IPS DF 4.7 (cell line): ENCODE data around the gene STYXL2.

Experiments
- DNase-seq: peaks from one replicate; pipeline ENCODE4 v3.0.0-alpha.2; 2013; ENCODE audit warnings: low spot score; ENCODE audit errors: extremely low read depth

The STYXL2 gene

DNA sequence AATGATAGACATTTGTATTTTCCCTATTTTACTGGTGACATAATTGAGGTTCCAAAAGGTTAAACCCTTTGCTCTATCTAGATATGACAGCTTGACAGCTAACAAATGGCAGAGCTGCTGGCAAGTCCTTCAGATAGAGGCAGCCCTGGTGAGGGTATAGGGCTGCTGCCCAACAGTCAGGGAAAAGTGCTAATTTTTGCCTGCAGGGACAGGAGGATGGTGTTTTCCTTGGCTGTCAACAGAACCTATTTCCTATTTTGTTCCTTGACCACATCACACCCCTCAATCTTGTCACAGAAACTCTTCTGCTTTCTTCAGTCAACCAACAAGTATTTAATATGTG, 16.0 kb upstream of the STYXL2 start:
- no peak for DNase-seq

DNA sequence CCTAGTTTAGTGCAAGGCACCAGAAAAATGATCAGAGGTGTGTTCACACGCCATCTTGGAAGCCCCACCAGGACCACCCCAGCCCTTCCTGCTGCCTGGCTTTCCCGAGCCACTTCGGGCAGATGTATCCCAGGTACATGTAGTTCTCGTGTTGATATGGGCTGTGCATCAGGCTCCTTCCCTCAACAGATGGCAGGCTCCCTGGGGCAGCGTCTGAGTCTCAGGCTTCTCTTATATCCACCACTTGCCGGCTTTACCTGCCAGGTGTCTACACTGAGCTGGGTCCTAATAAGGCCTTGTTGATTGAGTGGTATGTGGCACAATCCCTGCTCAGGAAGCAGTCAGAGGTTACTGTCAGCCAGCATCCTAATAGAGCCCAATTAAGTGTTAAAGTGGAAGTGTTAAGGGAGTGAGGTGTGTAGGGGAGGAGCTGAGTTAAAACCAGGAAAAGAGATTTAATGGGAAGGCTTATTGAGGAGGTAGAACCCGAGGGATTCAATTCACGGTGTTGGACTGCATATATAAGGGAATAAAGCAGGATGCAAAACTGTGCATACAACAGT, 12.2 kb upstream of the STYXL2 start:
- DNase-seq = no peak

DNA sequence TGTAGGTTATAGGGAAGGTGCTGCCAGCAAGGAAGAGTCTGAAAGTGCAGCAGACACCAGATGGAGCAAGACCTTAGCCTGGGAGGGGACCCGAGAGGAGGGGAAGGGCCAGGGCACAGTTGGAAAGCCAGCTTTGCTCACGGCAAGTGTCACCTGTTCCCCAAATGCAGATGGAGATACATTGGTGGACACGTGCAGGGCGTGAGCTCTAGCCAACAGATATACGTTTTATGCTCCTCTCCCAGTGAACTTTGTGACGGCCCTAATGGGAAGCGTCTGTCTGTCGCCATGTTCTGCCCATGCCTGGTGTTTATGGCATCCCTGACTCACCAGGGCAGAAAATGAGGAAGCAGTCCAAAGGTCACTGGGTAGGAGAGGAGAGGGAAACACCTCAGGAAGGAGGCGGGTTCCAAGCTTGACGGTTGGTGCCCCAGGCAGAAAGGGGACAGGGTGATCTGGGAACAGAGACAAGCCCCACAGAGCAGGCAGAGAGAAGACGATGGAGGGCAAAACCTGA, 11.3 kb upstream of the STYXL2 start:
- DNase-seq = no peak

DNA sequence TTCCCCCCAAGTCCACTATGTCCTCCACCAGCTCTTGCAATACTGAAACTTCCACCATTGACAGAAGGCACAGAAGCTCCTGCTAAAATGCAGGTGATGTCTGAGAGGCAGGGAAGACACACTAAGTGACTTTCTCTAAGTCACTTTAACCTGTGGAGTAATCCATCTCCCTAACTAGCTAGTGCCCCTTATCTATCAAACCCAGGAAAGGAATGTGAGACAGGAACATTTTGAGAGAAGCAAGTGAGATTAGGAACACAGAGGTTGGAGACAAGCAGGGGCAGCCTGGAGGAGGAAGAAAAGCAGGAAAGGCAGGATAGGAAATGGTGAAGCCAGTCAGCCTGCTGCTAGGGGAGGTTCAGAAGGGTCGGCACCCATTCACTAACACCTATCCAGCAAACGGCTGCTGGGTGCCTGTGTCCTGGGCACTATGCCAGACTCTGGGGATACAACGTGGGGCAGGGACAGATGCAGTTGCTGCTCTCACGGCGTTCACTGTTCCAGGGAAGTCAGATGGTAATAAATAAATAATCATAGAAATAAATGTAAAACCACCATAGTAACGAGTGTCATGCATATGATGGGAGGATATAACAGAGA, 10.7 kb upstream of the STYXL2 start:
- DNase-seq = no peak

DNA sequence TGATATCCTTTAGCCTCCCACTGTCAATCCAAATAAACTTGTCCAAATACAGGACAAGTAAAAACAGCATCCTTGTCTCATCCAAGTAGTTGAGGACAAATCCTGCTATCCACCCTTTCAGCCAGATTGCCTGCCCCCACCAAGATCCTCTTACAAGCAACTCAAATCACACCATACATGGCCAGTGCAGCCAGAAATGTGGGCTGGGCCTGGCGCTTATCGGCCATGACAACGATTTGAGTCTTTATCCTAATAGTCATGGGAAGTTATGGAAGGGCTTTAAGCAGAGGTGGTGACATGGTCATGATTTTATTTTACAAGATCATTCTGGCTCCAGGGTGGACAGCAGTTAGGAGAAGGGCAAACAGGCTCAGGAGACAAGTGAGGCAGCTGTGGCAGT, 10.0 kb upstream of the STYXL2 start:
- no peak for DNase-seq

DNA sequence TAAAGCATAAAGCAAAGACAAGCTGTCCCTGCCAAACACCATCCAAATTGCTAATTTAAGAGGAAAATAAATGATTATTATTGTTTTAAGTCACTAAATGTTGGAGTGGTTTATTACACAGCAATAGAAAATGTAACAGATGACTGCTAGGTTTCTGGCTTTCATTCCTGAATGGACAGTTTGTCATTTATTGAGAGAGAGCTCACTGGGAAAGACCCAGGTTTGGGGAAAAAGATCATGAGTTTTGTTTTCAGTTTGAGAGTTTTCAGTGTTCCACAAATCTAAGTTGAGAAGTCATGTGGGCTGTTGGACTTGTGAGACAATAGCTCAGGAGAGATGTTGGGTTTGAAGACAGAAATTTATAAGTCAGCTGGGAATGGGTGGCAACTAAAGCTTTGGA, 9.1 kb upstream of the STYXL2 start:
- no peak for DNase-seq

DNA sequence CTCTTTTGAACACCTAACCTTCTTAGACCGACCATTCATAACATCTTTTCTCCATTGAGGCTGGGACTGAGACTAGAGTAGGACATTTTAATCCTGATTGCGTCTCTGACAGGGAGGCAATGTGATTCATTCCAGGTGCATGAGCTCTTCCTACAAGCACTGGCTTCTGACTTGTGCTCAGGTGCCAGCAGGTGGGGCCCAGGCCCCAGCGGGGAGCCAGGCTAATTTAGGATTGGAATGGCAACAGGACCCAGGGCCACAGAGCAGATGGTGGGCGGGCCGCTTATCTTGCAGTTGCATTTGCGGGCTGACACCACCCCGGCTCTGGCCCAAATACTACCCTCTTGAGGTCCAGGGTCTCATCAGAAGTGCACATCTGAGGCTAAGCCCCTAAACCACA, 7.8 kb upstream of the STYXL2 start:
- DNase-seq = no peak

DNA sequence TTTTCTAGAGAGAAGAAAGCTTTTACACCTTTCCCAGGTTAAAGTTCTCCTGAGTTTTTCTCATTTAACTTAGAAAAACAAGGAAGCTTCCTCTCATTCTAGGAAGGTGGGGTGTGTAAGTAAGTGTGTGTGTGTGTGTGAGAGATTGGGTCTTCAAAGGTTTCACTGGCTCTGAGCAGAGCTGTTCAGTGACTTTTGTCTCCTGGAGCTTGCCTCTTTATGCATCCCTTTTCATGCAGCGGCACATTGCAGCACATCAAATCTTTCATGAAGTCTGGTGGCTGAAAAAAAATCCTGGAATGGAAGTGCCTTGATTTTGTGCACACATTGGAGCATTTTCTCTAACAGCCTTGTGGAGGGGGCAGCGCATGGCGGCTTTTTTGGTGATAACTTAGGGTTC, 7.1 kb upstream of the STYXL2 start:
- DNase-seq = no peak

DNA sequence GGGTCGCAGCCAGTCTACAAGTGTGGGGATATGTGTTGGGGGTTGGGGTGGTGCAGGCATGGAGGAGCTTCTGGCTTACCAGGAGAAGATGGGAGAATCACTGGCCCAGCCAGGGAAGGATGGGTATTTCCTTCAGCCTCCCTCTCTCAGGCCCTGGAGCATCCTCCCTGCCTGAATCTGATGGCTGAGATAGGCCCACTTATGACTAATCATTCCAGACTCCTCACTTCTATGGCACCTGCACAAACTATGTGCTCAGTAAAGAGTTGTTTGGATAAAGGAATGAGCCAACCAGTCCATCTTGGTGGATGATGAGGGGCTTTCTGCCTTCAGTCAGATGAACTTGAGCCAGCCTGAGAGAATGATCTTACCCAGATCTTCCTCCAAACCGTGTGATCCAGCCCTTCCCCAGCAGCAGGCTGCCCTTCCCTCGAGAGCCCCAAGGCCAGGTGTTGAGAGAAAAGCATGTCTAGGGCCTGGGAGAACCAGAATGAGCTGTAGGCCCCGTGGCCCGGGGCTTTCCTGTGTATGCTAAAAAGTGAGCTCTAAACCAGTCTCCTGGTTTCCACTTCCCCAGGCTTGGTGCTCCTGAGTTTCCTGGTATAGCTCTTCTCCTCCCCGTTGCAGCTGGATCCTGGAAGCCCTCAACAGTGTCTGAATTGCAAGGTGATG, 5.0 kb upstream of the STYXL2 start:
- no peak for DNase-seq

DNA sequence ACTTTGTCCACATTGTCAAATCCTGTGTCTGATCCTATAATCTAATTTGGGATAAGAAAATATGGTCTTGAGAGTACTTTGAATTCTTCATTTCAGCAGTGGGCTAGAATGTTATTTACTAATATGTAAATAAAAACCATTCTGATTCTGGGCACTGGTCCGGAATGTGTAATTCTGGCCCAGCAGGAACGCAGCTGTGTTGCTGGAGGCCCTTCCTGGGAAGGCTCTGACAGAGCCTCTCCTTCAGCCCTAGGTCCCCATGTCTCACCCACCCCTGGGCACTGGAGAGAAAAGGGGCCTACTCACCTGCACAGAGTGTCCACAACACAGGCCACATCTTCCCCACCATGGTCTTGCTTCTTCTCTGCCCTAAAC, 3.9 kb upstream of the STYXL2 start:
- no peak for DNase-seq

DNA sequence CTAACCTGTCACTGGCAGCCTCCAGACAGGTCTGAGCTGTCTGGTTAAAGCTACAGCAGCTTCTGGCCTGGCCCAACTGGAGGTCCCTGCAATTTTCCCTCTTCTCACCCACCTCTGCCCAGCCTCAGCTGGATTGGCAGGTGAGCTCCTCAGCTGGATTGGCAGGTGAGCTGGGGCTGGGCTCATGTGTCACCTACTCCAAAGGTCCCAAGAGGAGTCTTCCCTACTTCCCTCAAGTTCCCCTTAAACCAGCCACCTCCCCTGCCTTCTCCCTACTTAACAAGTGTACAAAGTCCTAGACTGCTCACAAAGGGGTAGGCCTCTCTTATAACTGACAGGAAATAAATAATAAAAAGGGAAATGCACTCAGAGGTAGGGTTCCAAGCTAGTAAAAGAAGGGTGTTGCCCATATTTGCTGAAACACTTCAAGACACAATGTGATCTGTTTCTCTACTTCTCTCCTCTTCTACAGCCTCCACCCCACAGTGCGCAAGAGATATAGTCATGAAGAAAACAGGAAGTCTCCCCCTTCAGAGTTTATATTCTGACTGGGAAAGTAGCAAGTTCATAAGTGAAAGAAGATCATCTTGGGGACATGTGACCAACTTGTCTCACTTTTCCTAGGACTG, 3.4 kb upstream of the STYXL2 start, which contains the start of gene GPA33:
TSS of gene GPA33 (minus strand) at position 64 of the 629 bp plus-strand sequence. CDS start 90 bp downstream, outside the sequence.
- DNase-seq = no peak

DNA sequence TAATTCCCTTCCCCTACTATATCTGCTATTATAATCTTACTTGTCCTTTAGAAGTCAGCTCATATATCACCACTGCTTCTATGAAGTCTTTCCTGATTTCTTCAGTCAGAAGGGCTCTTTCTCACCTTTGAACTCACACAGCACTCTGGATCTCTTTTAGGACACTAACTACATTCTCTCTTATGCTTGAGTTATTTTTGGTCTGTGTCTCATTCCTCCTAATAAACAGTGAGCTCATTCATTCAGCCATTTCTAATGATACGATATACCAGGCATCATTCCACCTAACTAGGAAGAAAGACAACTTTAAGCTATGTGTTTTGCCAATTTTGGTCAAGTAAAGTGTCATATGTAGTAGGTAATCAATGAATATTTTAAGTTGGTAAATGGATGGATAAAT, 1.2 kb upstream of the STYXL2 start:
- no peak for DNase-seq

DNA sequence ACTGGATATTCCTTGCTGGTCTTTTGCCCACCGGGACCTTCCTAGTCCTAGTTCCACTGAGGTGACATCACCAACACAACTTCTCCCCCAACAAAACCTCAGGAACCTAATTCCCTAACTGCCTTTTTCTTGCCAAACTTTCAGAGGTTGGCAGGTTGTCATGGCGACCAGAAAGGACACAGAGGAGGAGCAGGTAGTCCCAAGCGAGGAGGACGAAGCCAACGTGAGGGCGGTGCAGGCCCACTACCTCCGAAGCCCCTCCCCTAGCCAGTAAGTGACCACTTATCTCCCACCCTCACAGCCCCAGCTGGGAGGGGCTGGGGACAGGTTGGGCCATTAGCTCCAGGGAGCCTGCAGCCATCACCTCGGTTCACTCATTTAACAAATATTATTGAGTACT, 815 bp downstream of the STYXL2 start:
- DNase-seq = no peak

DNA sequence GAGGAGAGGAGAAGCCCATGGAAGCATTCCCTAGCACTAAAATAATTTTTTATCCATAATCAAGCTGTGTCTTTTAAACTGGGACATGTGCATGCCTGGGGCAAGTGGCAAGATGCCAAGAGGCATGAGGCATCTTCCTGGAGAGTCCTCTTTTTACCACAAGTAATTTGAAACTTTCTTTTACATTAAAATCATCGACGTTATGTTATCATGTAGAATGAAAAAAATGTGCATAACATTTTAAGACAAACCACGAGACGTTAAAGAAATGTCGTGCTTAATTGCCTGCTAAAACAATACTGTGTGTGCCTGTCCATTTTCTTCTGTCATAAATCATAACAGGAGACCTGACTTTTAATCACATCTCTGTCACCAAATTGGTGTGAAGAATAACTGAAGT, 1.5 kb downstream of the STYXL2 start:
- no peak for DNase-seq

DNA sequence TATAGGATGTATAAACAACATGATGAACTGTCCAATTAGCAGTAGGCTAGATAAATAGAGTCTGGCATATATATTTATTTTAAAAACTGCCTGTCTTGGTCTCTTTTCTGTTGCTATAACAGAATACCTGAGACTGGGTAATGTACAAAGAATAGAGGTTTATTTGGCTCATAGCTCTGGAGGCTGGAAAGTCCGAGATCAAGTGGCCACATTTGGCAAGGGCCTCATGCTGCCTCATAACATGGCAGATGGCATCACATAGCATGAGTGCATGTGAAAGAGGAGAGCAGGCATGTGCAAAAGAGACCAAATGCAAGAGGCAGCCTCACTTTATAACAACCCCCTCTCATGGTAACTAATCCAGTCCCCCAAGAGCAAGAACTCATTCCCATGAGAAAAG, 6.0 kb downstream of the STYXL2 start:
- DNase-seq = no peak

DNA sequence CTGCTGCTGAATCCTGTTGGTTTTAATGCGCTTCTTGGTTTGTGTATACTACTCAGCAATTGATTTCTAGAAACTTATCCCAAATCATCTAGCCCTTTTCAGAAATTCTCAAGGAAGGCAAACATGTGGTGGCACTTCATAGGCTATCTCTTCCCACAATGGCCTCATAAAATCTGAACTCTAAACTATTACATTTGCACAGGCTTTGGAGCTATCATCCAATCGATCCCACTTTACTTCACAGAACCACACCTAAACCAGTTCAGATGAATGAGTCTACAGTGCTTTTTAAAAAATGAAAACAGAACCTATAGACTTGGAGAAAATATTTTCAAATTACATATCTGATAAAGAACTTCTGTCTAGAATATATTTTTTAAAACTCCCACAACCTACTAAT, 6.9 kb downstream of the STYXL2 start:
- DNase-seq = no peak

DNA sequence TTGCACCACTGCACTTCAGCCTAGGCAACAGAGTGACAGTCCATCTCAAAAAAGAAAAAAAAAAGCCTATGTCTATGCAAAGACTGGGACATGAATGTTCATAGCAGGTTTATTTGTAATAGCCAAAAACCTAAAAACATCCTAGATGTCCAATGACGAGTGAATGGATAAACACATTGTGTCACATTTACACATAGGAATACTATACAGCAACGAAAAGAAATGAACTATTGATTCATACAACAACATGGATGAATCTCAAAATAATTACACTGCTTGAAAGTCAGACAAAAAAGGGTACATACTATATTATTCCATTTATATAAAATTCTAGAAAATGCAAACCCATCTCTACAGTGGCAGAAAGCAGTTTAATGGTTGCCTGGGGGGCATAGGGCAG, 7.9 kb downstream of the STYXL2 start:
- no peak for DNase-seq

DNA sequence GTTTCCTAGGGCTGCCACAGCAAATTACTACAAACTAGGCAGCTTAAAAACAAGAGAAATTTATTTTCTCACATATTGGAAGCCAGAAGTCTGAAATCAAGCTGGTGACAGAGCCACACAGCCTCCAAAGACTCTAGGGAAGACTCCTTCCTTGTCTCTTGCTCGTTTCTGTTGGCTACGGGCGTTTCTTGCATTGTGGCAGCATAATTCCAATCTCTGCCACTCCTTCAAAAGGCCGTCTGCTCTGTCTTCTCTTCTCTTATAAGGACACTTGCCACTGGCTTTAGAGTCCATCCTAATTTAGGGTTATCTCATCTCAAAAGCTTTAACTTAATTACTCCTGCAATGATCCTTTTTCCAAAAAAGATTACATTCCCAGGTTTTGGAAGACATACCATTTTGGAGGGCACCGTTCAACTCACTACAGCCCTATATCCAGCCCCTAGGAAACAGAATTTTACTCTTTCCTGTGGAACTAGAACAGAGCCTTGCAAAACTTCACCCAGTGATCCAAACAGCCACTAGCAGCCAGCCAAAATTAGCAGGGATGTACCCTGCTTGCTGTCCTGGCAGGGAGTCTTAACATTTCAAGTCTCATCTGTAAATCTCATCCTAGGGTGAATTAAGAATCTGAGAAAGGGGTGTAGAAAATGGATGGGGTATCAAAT, 9.2 kb downstream of the STYXL2 start:
- DNase-seq = no peak

DNA sequence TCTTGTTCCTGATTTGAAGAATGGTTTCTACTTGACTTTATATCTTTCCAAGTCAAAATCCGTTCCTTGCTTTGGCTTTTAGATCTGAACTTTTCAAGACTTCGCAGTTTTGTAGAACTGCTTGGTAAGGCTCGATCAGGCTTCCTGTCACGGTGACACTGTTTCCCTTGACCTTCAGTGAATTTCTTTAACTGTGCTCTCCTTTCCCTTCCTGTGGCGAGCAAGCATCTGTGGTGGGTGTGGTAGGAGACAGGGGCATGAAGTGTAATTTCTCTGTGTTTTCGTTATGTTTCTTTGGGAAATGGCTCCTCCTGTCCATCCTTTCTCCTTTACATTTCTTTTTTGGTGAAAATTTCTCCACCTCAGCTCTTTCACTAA, 10.4 kb downstream of the STYXL2 start:
- DNase-seq = no peak

DNA sequence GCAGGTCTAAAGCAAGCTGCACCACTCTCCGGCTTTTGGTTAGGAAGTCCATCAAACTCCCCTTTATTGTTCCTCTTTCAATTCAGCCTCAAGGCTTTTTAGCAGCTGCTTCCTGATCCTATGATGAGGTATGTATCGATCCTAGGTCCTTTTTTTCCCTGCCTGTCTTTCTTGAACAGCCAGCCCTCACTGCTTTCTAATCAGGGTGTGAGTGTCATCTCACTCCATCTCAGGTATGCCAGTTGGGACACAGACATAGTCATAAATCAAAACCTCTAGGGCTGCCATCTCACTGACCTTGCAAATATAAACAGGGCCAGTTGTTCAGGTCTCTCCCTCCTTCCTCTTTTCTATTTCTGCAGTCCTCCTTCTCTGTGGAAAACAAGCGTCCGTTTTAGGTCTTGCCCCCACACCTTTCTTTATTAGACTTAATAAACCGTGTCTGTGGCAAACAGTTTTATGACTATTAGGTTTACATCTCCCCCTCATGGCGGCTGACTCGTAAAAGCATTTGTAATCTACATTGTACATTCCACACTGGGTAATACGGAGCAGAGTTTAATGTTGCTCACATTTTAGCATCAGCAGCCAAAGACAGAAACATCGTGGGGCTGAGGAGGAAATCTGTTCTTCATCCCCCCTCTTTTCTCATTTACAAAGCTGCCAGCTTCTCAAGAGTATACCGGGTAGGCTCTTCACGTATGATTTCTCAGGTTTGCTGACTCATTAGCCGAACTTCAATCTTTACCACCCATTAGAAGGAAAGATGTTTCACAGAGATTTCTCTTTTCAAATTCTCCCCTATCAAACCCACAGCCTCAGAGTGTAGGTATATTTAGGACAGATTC, 11.6 kb downstream of the STYXL2 start:
- DNase-seq = no peak

DNA sequence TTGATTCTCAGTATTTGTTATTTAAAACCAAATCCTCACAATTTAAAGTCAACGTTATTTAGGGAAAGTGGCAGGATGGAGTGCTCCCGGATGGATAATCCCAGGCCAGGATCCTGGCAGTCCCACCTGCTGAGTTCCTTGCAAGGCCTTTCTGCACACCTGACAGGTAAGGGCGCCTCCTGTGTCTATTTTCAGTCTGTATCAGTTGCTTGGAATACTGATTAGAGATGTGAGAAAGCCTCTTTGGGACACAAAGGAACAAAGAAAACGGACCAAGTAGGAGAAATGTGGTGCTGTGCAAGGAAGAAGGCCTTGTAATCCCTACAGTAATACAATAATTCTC, 12.2 kb downstream of the STYXL2 start:
- DNase-seq = no peak
